Measurements from ENCODE around the gene INSL4. TPM values are rescaled to one million over a fixed set of nuclear protein-coding genes. Genes with fewer than 3 reads are reported as not detected.

The INSL4 gene
- total and polyA plus RNA-seq, 2 of the 8 experiments (the other 6 are each of a cell fraction or from before 2014, with no cell fraction given) = not detected

GRCh38 chr9:5230554-5230953, 665 bp upstream of the INSL4 start:
- Histone ChIP-seq H2AFZ (ENCODE audit: low read length) (no peak overlapping the region), H3K56ac (replicated peaks; ENCODE audit: insufficient read length, low read depth, low read length) (no peak overlapping the region), H2BK12ac (ENCODE audit: low read depth, low read length) (no peak overlapping the region), H4K5ac (ENCODE audit: insufficient read length, low read depth, low read length) (no peak overlapping the region), H3K18ac (ENCODE audit: extremely low read depth, low read length) (no peak overlapping the region), H3K4ac (replicated peaks; ENCODE audit: insufficient read length, low read depth, low read length) (no peak overlapping the region), H3K79me1 (ENCODE audit: low read depth, low read length) (no peaks in the 10 kb centered on the region), H3K79me2 (ENCODE audit: control insufficient read depth in 1 of 2, insufficient read depth in 2 of 2, low read length in 2 of 2) (no peaks in the 10 kb centered on the region), H3K9ac (replicated peaks in 1 of 4; ENCODE audit: extremely low read depth in 1 of 4, low read depth in 3 of 4, low read length in 3 of 4) (no peak overlapping the region), H3K4me1 (replicated peaks in 1 of 4; ENCODE audit: control insufficient read depth in 3 of 4, insufficient read depth in 4 of 4, low read length in 3 of 4) (no peaks in the 10 kb centered on the region), H3K27ac (ENCODE audit: low read depth, low read length) (no peak overlapping the region), H2AK5ac (ENCODE audit: low read depth, low read length) (no peak overlapping the region), H2BK15ac (ENCODE audit: low read length) (no peak overlapping the region), H3K27me3 (replicated peaks in 1 of 4; ENCODE audit: control insufficient read depth in 3 of 4, extremely low read depth in 1 of 4, insufficient read depth in 3 of 4, low read length in 3 of 4) (no peaks in the 10 kb centered on the region), H3K36me3 (ENCODE audit: control insufficient read depth in 2 of 4, insufficient read depth in 4 of 4, low read length in 3 of 4) (no peaks in the 10 kb centered on the region), H2BK120ac (replicated peaks; ENCODE audit: low read depth, low read length) (no peak overlapping the region), H4K20me1 (replicated peaks in 1 of 2; ENCODE audit: control insufficient read depth in 1 of 2, insufficient read depth in 2 of 2, low read length in 2 of 2) (no peaks in the 10 kb centered on the region), H3K4me3 (ENCODE audit: extremely low read depth in 1 of 4, insufficient read depth in 2 of 4, low read depth in 3 of 4, low read length in 4 of 4) (no peak overlapping the region), H3K4me2 (ENCODE audit: insufficient read depth in 1 of 2, low read depth in 2 of 2, low read length in 2 of 2) (no peak overlapping the region), H4K8ac (ENCODE audit: extremely low read depth, insufficient read depth, low read length) (no peak overlapping the region), H3K23me2 (ENCODE audit: low read depth, low read length) (no peaks in the 10 kb centered on the region), H2BK20ac (ENCODE audit: low read length) (no peak overlapping the region), H2BK5ac (ENCODE audit: low read depth, low read length) (no peak overlapping the region), H3K9me3 (ENCODE audit: insufficient read depth in 2 of 2, low read depth in 1 of 2, low read length in 1 of 2) (no peaks in the 10 kb centered on the region), H4K91ac (replicated peaks; ENCODE audit: insufficient read length, low read length) (no peak overlapping the region), H3K23ac (ENCODE audit: insufficient read length) (no peak overlapping the region), H3K14ac (ENCODE audit: insufficient read length) (no peak overlapping the region)
- FAIRE-seq = no peak
- 88% methylated on average over 10 of the region's 10 CpGs; no CpG with 5 or more reads in 1 of the 2 experiments for WGBS, 2 experiments (ENCODE audit: extremely low coverage in 1 of 2, insufficient coverage in 1 of 2, insufficient read length in 1 of 2, insufficient replicate concordance in 2 of 2, low coverage in 1 of 2, low lambda C conversion rate in 2 of 2, missing lambda C conversion rate in 1 of 2)
- ChIA-PET POLR2A (ENCODE audit: partially characterized antibody) (no interaction called here), CTCF (ENCODE audit: partially characterized antibody) (interaction anchor here (0.6 to 0.7 kb wide), 2 partner anchors 44 to 499 kb away, joined by 3 read pairs; no protein-coding TSS in a partner anchor)
- TF ChIP-seq POLR2AphosphoS5 (IDR thresholded peaks at IDR 0.05; ENCODE audit: low read depth, low read length) (no peak), HDAC6 (IDR thresholded peaks at IDR 0.05; ENCODE audit: low read depth, low read length) (no peak)
- DNase-seq (ENCODE audit: low read depth in 1 of 2, low spot score in 2 of 2) = no peak
